Psoas muscle (tissue), 8 donors: ENCODE measurements around the gene ZNF324. TPM values are rescaled to one million over a fixed set of nuclear protein-coding genes. Genes with fewer than 3 reads are reported as not detected.
A peak's percentile ranks its signal among the peaks of the same experiment; 100 is the strongest.

Source experiments
- ATAC-seq, 4 donors: fragments of 200-7000 bp; cut with Tn5 transposase; one replicate each; pipeline ENCODE4 v1.9.1; 2020; ENCODE audit warnings: moderate library complexity in 3 of 4, mild to moderate bottlenecking in 2 of 4
- DNase-seq, 2 donors: peaks; one replicate each; pipeline ENCODE4 v3.0.0-alpha.2; 2020
- H3K27ac ChIP-seq: fragments of 200-600 bp; one replicate; pipeline ENCODE4 v1.8.0; 2022
- H3K27me3 ChIP-seq, 3 donors: fragments of 200-600 bp in 1 of 3; one replicate each; pipeline versions ENCODE4 v1.6.1 to v1.8.0; 2013 to 2022; ENCODE audit warnings: low read length in 2 of 3, mild to moderate bottlenecking in 2 of 3, moderate library complexity in 1 of 3; ENCODE audit not compliant: insufficient read depth in 3 of 3
- H3K36me3 ChIP-seq, 2 donors: fragments of 200-600 bp in 1 of 2; one replicate each; pipeline versions ENCODE4 v1.6.1 to v1.8.0; 2013 to 2022; ENCODE audit warnings: low read depth in 1 of 2, mild to moderate bottlenecking in 1 of 2, moderate library complexity in 1 of 2; ENCODE audit not compliant: insufficient read depth in 1 of 2
- H3K4me1 ChIP-seq: fragments of 200-600 bp; one replicate; pipeline ENCODE4 v1.8.0; 2022
- H3K4me3 ChIP-seq: fragments of 200-600 bp; one replicate; pipeline ENCODE4 v1.8.0; 2022; ENCODE audit warnings: mild to moderate bottlenecking
- H3K9me3 ChIP-seq: fragments of 200-600 bp; one replicate; pipeline ENCODE4 v1.8.0; 2022
- WGBS, 3 donors: extraction: QIAGEN DNeasy Blood & Tissue Kit; methylation state at CpG; one replicate each; pipeline versions ENCODE4 v1.1.6 to v1.1.7; 2013; 5-methylcytosine and 5-hydroxymethylcytosine counted together
- intact Hi-C, 2 donors: fragments of 100-400 bp; cut with DNase I; formaldehyde crosslinking; loops; one replicate each; pipeline versions ENCODE4 v1.11.0 to v1.14.2; 2022
- polyA plus RNA-seq, 3 donors: library from polyadenylated mRNA; stranded (reverse); fragments of 200-250 nt; gene quantifications; one replicate each; pipeline ENCODE4 v1.2.3, GENCODE V29; 2013
- total RNA-seq, 4 donors: library from RNA; stranded (reverse); fragmentation: NEBNext Ultra II Directional in 2 of 4; extraction: Animal tissue kit (Norgen Biotek cat#: 25700) in 2 of 4; gene quantifications; one replicate each; pipeline versions ENCODE4 v1.2.1 to v1.2.4, GENCODE V29; 2021 to 2023
- TF ChIP-seq, protein P1 (sequence below): fragments of 200-600 bp; IDR thresholded peaks from one replicate; pipeline ENCODE4 v1.8.0; 2022; ENCODE audit warnings: antibody characterized with exemption
- donor health status: healthy with polysubstance abuse.
- donor health status: DM: no; HTN: no; CAD: no; lungs with moderate emphysema.
- donor health status: Bipolar disorder and iron deficiency.
- donor health status: healthy.
- donor health status: DM: yes; HTN: yes; CAD: no.
- donor health status: DM: no; HTN: no; CAD: no.
- donor health status: DM: no; HTN: no; CAD: no.
- donor health status: DM: yes; HTN: yes; CAD: no.

Gene ZNF324
- total and polyA plus RNA-seq, 7 donors = 2.1 to 7.2 (median 4.3) TPM

DNA sequence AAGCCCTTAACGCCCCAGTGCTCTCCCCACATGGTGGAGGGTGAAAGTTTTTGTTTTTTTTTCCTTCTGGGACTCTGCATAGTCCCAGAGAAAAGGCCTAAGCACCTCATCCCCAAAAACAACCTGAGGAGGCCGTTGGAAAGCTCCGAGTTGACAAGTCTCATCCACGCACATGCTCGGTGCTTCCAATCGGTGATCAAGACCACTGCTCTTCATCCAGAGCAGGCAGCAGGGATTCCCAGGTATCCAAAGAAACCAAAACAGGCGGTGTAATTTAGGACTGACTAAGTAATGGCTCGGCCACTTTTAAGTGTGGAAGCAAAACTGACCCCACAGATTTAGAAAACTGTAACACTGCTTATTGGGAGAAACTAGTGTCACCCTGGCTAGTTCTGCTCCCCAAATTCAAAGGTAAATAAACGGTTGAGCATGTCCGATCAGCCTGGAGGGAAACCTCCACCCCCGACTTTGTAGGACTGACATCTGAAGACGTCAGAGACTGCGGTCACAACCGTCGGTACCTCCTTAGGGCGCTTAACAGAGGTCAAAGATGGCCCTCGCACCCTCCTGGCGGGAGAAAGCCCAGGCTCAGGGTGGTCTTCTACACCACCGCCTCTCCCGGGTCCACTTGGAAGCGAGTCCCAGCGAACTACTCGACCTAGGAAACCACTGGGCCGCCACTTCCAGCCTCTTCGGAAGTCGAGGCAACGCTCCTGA, 8.3 kb downstream of the ZNF324 start:
- Histone ChIP-seq H3K9me3 (no peaks in the 10 kb centered on the region), H3K4me1 (peaks cover 14% of the 10 kb centered on the region), H3K36me3 (peaks cover 0 to 56% of the 10 kb centered on the region in 2 donors), H3K27me3 (no peaks in the 10 kb centered on the region), H3K27ac (peak overlapping the region; percentile 89), H3K4me3 (peak overlapping the region; percentile 89)
- TF ChIP-seq, protein P1, sequence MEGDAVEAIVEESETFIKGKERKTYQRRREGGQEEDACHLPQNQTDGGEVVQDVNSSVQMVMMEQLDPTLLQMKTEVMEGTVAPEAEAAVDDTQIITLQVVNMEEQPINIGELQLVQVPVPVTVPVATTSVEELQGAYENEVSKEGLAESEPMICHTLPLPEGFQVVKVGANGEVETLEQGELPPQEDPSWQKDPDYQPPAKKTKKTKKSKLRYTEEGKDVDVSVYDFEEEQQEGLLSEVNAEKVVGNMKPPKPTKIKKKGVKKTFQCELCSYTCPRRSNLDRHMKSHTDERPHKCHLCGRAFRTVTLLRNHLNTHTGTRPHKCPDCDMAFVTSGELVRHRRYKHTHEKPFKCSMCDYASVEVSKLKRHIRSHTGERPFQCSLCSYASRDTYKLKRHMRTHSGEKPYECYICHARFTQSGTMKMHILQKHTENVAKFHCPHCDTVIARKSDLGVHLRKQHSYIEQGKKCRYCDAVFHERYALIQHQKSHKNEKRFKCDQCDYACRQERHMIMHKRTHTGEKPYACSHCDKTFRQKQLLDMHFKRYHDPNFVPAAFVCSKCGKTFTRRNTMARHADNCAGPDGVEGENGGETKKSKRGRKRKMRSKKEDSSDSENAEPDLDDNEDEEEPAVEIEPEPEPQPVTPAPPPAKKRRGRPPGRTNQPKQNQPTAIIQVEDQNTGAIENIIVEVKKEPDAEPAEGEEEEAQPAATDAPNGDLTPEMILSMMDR = no peak
- DNase-seq = no peak
- ATAC-seq = peak in 1 of 4 donors; percentile 11
- WGBS, 3 donors = 21 to 22% (median 22%) methylated on average over 26 to 27 of the region's 27 CpGs
- intact Hi-C loops = no loop called here

DNA sequence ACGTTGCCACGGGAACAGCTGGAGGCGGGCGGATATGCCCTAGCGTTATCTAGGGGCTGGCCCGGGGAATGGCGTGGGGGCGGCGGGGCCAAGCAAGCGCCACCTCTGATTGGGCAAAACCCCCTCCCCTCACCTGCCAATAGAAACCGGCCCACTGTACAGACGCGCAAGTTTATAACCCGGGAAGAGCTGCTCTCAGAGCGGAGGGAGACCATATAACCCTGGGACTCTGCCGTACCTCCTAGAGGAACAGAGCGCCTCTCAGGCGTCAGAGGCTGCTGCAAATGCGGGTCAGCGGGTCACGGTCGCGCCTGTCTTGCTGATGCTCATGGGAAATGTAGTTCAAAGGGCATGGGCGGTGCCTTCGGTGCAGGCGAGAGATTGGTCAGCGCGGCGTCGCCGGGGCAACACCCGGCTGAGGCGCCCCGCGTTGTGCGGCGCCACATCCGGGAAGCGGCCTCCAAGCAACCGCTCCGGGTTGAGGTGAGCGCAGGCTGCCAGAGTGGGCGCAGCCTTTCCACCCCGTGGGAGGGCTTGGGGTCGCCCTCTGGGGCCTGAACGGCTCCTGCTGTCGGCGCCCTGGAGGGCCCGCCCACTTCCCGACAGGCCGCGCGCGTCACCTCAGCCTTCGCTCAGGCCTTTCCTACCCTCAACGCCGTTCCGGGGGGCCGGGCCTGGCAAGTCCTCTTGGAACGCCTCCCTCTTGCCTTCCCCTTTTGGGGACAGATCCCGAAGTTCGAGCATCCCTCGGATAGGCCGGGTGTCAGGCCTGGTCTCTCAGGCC, 9.0 kb downstream of the ZNF324 start, which contains the start of gene ZNF446:
TSS of gene ZNF446 (plus strand) at position 639 of the 784 bp plus-strand sequence. CDS start 867 bp downstream, outside the sequence.
- intact Hi-C loops = no loop called here
- ATAC-seq (peak; percentile 94 to 96 (median 94)), DNase-seq (peak; percentile 96 to 97)
- peaks cover 0 to 56% of the 10 kb centered on the region in 2 donors for H3K36me3 ChIP-seq
- no peaks in the 10 kb centered on the region for H3K27me3 ChIP-seq
- TF ChIP-seq, protein P1 = no peak
- H3K4me3 ChIP-seq = peak within 1 kb of the TSS; percentile 89
- H3K4me1 ChIP-seq = peaks cover 14% of the 10 kb centered on the region
- 0 to 1% (median 0%) methylated on average over 58 to 64 of the region's 64 CpGs for WGBS, 3 donors
- no peaks in the 10 kb centered on the region for H3K9me3 ChIP-seq
- H3K27ac ChIP-seq = peak within 1 kb of the TSS; percentile 89

DNA sequence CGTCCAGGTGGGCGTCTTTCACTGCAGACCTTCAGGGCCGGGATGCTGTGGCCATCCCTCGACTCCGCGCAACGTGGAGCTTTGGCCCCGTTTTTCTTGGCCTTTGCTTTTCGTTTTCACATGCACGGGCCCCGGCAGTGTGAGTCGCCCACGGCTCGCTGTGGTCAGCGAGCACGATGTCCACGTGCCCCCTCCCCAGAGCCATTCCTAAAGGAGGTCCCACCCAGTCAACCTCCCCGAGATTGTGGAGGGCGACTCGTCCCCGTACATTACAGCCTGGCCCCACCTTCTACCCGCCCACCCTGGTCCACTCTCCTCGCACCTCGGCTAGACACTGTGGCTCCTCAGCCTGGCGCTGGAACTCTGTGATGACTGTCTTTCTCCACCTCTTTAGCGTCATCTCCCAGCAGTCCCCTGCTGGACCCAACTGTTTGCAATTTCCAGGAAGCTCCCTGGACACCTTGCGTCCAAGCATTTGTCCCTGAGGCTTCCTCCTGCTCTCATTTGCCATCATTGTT, 9.7 kb downstream of the ZNF324 start:
- Histone ChIP-seq H3K9me3 (no peaks in the 10 kb centered on the region), H3K27me3 (no peaks in the 10 kb centered on the region), H3K36me3 (peaks cover 0 to 59% of the 10 kb centered on the region in 2 donors), H3K4me3 (peak overlapping the region; percentile 89), H3K4me1 (peaks cover 14% of the 10 kb centered on the region), H3K27ac (peak overlapping the region; percentile 89)
- ATAC-seq (peak in 3 of 4 donors; percentile 0 to 1 (median 0)), DNase-seq (no peak)
- intact Hi-C loops = no loop called here
- whole genome bisulfite sequencing, 3 donors = 2% methylated on average over 27 of the region's 27 CpGs
- TF ChIP-seq, protein P1 = no peak

DNA sequence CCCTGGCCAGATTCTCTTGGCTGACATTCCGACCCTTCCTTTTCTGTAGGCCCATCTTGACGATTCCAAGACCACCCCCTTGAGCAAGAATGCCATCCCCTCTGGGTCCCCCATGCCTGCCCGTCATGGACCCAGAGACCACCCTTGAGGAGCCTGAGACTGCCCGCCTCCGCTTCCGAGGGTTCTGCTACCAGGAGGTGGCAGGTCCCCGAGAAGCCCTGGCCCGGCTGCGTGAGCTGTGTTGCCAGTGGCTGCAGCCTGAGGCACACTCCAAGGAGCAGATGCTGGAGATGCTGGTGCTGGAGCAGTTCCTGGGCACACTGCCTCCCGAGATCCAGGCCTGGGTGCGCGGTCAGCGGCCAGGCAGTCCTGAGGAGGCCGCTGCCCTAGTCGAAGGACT, 10.2 kb downstream of the ZNF324 start:
- Histone ChIP-seq H3K4me3 (peak overlapping the region; percentile 89), H3K9me3 (no peaks in the 10 kb centered on the region), H3K27me3 (no peaks in the 10 kb centered on the region), H3K4me1 (peaks cover 14% of the 10 kb centered on the region), H3K27ac (peak overlapping the region; percentile 89), H3K36me3 (peaks cover 0 to 54% of the 10 kb centered on the region in 2 donors)
- ATAC-seq (no peak), DNase-seq (no peak)
- TF ChIP-seq, protein P1 = no peak
- WGBS, 3 donors = 81 to 88% (median 83%) methylated on average over 15 of the region's 15 CpGs
- intact Hi-C loops = no loop called here
